ENCODE measurements around the gene MIOX.
"Not testable (repeated sequence)": the region's sequence is repeated elsewhere in the genome, so short reads cannot be mapped to it uniquely, and the experiment has no call there.

The MIOX gene

GRCh38 chr22:50507421-50507990, 20.8 kb downstream of the MIOX start, which contains the start of gene LMF2:
Gene LMF2 (minus strand): TSS chr22:50507702. CDS start chr22:50507675, 27 bp downstream.
- H3K4me1 Mint-ChIP-seq: peaks cover 44% of the 10 kb centered on the region
- DNase-seq (peak; percentile 90 to 93), ATAC-seq (peak; percentile 81)
- H3K27ac Mint-ChIP-seq: peak within 1 kb of the TSS; percentile 98
- no peaks in the 10 kb centered on the region for H3K27me3 Mint-ChIP-seq
- no peaks in the 10 kb centered on the region for H3K9me3 Mint-ChIP-seq
- peak within 1 kb of the TSS; percentile 99 to 100 for H3K4me3 Mint-ChIP-seq

- DNase-seq (peak; percentile 98), ATAC-seq (peak; percentile 72)
- H3K27me3 Mint-ChIP-seq: no peaks in the 10 kb centered on the region
- H3K4me3 Mint-ChIP-seq: peak within 1 kb of the TSS; percentile 99 to 100
- H3K27ac Mint-ChIP-seq: peak within 1 kb of the TSS; percentile 98
- H3K9me3 Mint-ChIP-seq: no peaks in the 10 kb centered on the region
- peaks cover 51% of the 10 kb centered on the region for H3K4me1 Mint-ChIP-seq
These were observed 21.6 kb downstream of the MIOX start, which contains the start of gene NCAPH2 for GRCh38 chr22:50507991-50508884. Gene NCAPH2 (plus strand): TSS chr22:50508224. CDS start chr22:50508338, 114 bp downstream.

- Mint-ChIP-seq H3K27ac (peak overlapping the region; percentile 95 to 98), H3K9me3 (no peaks in the 10 kb centered on the region), H3K4me3 (peak overlapping the region; percentile 97 to 100), H3K27me3 (no peaks in the 10 kb centered on the region), H3K4me1 (peaks cover 58% of the 10 kb centered on the region)
- DNase-seq (no peak), ATAC-seq (no peak)
These were observed 22.2 kb downstream of the MIOX start for GRCh38 chr22:50508897-50509296.

- H3K27ac Mint-ChIP-seq: peak overlapping the region in 1 of 2 donors; percentile 83
- H3K4me1 Mint-ChIP-seq: peaks cover 59% of the 10 kb centered on the region
- no peaks in the 10 kb centered on the region for H3K27me3 Mint-ChIP-seq
- H3K9me3 Mint-ChIP-seq: no peaks in the 10 kb centered on the region
- ATAC-seq (no peak), DNase-seq (no peak)
- H3K4me3 Mint-ChIP-seq: no peak overlapping the region
These were observed 26.5 kb downstream of the MIOX start for GRCh38 chr22:50513175-50513574.

DNA sequence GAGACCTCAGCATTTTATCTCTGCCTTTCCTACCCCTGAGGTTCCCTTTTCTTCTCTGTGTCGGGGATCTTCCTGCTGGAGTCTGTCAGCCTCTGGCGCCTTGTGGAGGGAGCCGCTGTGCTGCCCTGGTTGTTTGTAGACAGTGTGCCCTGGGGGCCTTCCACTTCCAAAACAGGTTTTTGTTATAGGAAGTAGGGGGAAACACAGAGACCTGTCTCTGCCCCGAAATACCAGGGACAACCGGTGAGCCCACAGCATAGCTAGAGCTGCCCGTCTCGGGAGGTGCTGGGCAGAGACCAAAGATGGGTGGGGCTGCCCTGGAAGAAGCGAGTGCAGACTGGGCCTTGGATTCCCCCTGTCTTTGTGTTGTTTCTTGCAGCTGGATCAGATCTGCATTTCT, 29.4 kb downstream of the MIOX start:
- H3K27me3 Mint-ChIP-seq: no peaks in the 10 kb centered on the region
- H3K4me1 Mint-ChIP-seq: peaks cover 45% of the 10 kb centered on the region
- ATAC-seq (no peak), DNase-seq (no peak)
- H3K27ac Mint-ChIP-seq: peak overlapping the region in 1 of 2 donors; percentile 4
- no peaks in the 10 kb centered on the region for H3K9me3 Mint-ChIP-seq
- H3K4me3 Mint-ChIP-seq: no peak overlapping the region

GRCh38 chr22:50516891-50517290, 30.2 kb downstream of the MIOX start:
- ATAC-seq (no peak), DNase-seq (no peak)
- Mint-ChIP-seq H3K9me3 (no peaks in the 10 kb centered on the region), H3K27ac (peak overlapping the region in 1 of 2 donors; percentile 27), H3K4me1 (peaks cover 41% of the 10 kb centered on the region), H3K4me3 (no peak overlapping the region), H3K27me3 (no peaks in the 10 kb centered on the region)

- ATAC-seq (no peak), DNase-seq (no peak)
- no peaks in the 10 kb centered on the region for H3K27me3 Mint-ChIP-seq
- peak overlapping the region in 1 of 2 donors; percentile 59 for H3K27ac Mint-ChIP-seq
- no peak overlapping the region for H3K4me3 Mint-ChIP-seq
- H3K4me1 Mint-ChIP-seq: peaks cover 37% of the 10 kb centered on the region
- H3K9me3 Mint-ChIP-seq: no peaks in the 10 kb centered on the region
These were observed 31.0 kb downstream of the MIOX start for GRCh38 chr22:50517495-50518260.

DNA sequence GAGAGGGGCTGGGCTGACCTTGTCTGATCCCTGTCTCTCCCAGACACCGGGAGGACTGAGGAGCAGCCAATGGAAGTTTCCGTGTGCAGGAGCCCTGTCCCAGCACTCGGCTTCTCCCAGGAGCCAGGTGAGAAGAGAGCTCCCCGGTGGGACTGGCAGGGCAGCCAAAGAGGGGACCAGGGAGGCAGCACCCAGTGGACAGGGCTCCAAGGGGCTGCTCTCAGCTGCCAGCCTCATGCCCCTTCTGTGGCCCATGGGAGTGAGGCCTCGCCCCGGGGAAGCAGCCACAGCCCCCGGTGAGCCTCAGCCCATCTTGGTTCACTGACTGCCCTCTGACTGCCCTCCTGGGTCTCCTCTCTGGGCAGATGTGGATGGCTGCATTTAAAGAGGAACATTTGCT, 31.9 kb downstream of the MIOX start:
- peak overlapping the region in 1 of 2 donors; percentile 12 for H3K27ac Mint-ChIP-seq
- H3K4me3 Mint-ChIP-seq: no peak overlapping the region
- peaks cover 37% of the 10 kb centered on the region for H3K4me1 Mint-ChIP-seq
- H3K9me3 Mint-ChIP-seq: no peaks in the 10 kb centered on the region
- H3K27me3 Mint-ChIP-seq: no peaks in the 10 kb centered on the region
- no peak for DNase-seq
- ATAC-seq: no peak

DNA sequence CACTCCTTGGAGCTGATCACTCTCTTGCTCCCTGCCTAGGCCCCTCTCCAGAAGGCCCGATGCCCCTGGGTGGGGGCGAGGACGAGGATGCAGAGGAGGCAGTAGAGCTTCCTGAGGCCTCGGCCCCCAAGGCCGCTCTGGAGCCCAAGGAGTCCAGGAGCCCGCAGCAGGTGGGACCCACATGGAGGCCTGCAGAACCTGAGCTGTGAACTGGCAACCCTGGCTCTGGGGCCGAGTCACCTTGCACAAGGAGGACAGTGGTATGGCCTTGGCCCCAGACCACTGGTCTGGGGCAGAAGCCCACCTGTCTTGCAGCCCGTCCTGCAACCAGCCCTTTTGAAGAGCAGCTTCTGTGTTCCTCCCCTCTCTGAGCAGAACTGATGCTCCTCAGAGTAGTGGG, 32.5 kb downstream of the MIOX start:
- Mint-ChIP-seq H3K27ac (peak overlapping the region in 1 of 2 donors; percentile 37), H3K27me3 (no peaks in the 10 kb centered on the region), H3K4me1 (peaks cover 37% of the 10 kb centered on the region), H3K4me3 (no peak overlapping the region), H3K9me3 (no peaks in the 10 kb centered on the region)
- DNase-seq (no peak), ATAC-seq (no peak)

DNA sequence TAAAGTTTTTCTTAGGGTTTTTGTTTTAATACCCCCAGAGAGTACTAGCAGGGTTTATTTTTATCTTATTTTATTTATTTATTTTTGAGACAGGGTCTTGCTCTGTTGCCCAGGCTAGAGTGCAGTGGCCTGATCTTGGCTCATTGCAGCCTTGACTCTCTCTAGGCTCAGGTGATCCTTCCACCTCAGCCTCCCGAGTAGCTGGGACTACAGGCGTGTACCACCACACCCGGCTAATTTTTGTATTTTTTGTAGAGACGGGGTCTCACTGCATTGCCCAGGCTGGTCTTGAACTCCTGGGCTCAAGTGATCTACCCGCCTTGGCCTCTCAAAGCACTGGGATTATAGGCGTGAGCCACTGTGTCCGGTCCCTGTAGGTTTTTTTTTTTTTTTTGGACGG, 33.5 kb downstream of the MIOX start:
- not testable (repeated sequence) for ATAC-seq, H3K27ac Mint-ChIP-seq, H3K27me3 Mint-ChIP-seq, DNase-seq, H3K4me3 Mint-ChIP-seq, H3K9me3 Mint-ChIP-seq
- peaks cover 37% of the 10 kb centered on the region for H3K4me1 Mint-ChIP-seq

GRCh38 chr22:50520826-50521453, 34.3 kb downstream of the MIOX start:
- no peaks in the 10 kb centered on the region for H3K9me3 Mint-ChIP-seq
- no peak for DNase-seq
- H3K27me3 Mint-ChIP-seq: no peaks in the 10 kb centered on the region

DNA sequence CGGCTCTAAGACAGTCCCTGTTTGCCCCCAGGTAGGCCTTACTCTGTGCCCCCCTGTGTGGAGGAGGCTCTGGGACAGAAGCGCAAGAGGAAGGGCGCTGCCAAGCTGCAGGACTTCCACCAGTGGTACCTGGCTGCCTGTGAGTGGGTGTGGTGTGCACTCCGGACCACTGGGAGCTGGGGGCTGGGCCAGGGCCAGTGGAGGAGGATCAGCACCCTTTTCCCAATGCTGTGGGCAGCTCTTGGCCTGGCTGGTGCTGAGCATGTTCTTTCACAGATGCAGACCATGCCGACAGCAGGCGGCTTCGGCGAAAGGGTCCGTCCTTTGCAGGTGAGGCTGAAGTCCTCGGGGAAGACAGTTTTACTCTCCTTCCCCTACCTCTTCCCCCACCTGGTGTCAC, 35.1 kb downstream of the MIOX start:
- ATAC-seq (no peak), DNase-seq (no peak)
- H3K27ac Mint-ChIP-seq: no peak overlapping the region
- no peaks in the 10 kb centered on the region for H3K9me3 Mint-ChIP-seq
- peaks cover 32% of the 10 kb centered on the region for H3K4me1 Mint-ChIP-seq
- no peak overlapping the region for H3K4me3 Mint-ChIP-seq
- H3K27me3 Mint-ChIP-seq: no peaks in the 10 kb centered on the region

More at GRCh38 chr22:50520826-50521453, 34.3 kb downstream of the MIOX start:
- Mint-ChIP-seq H3K27ac (no peak overlapping the region), H3K4me3 (no peak overlapping the region), H3K4me1 (peaks cover 33% of the 10 kb centered on the region)
- ATAC-seq: no peak

- H3K27ac Mint-ChIP-seq: peak overlapping the region in 1 of 2 donors; percentile 95
- H3K27me3 Mint-ChIP-seq: no peaks in the 10 kb centered on the region
- peaks cover 38% of the 10 kb centered on the region for H3K4me1 Mint-ChIP-seq
- DNase-seq: no peak
- H3K9me3 Mint-ChIP-seq: no peaks in the 10 kb centered on the region
- H3K4me3 Mint-ChIP-seq: peak overlapping the region in 1 of 2 donors; percentile 17
- ATAC-seq: no peak
These were observed 35.6 kb downstream of the MIOX start for GRCh38 chr22:50522208-50522805.

GRCh38 chr22:50522806-50523438, 36.3 kb downstream of the MIOX start:
- DNase-seq (peak in 1 of 2 donors; percentile 21), ATAC-seq (no peak)
- H3K27ac Mint-ChIP-seq: peak overlapping the region in 1 of 2 donors; percentile 89
- no peaks in the 10 kb centered on the region for H3K27me3 Mint-ChIP-seq
- H3K4me3 Mint-ChIP-seq: peak overlapping the region; percentile 24 to 26
- H3K9me3 Mint-ChIP-seq: no peaks in the 10 kb centered on the region
- peaks cover 44% of the 10 kb centered on the region for H3K4me1 Mint-ChIP-seq
